OCI-LY7 (cell line): ENCODE data around the gene ASPHD1.

Experiments used
- EZH2phosphoT487 ChIP-seq: fragments of 200-600 bp; sonication (generic); IDR thresholded peaks from 2 replicates; pipeline ENCODE4 v1.6.1; 2018; ENCODE audit warnings: low read depth, borderline replicate concordance, mild to moderate bottlenecking, mixed run types, antibody characterized with exemption, low read length, moderate library complexity, mixed read lengths
- TF ChIP-seq, protein P1 (sequence below): fragments of 200-600 bp; sonication (generic); conservative IDR thresholded peaks from 2 replicates; pipeline ENCODE4 v1.5.1; 2014; ENCODE audit warnings: mild to moderate bottlenecking, antibody characterized with exemption, low read length, moderate library complexity, mixed read lengths

DNA sequence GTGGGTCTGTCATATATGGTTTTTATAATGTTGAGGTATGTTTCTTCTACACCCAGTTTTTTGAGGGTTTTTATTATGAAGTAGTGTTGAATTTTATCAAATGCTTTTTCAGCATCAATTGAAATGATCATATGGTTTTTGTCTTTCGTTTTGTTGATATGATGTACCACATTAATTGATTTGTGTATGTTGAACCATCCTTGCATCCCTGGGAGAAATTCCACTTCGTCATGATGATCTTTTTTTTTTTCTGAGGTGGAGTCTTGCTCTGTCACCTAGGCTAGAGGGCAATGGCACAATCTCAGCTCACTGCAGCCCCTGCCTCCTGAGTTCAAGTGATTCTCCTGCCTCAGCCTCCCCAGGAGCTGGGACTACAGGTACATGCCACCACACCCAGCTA, 47.6 kb downstream of the ASPHD1 start:
- TF ChIP-seq, protein P1, sequence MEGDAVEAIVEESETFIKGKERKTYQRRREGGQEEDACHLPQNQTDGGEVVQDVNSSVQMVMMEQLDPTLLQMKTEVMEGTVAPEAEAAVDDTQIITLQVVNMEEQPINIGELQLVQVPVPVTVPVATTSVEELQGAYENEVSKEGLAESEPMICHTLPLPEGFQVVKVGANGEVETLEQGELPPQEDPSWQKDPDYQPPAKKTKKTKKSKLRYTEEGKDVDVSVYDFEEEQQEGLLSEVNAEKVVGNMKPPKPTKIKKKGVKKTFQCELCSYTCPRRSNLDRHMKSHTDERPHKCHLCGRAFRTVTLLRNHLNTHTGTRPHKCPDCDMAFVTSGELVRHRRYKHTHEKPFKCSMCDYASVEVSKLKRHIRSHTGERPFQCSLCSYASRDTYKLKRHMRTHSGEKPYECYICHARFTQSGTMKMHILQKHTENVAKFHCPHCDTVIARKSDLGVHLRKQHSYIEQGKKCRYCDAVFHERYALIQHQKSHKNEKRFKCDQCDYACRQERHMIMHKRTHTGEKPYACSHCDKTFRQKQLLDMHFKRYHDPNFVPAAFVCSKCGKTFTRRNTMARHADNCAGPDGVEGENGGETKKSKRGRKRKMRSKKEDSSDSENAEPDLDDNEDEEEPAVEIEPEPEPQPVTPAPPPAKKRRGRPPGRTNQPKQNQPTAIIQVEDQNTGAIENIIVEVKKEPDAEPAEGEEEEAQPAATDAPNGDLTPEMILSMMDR, result no peak
- TF ChIP-seq EZH2phosphoT487, result no peak
